GM23338 (cell line): Measurements from ENCODE around the gene NUDT6. TPM values are rescaled to one million over a fixed set of nuclear protein-coding genes. Genes with fewer than 3 reads are reported as not detected.

Source experiments
- ATAC-seq: fragments of 200-7000 bp; cut with Tn5 transposase; 3 replicates; pipeline ENCODE4 v1.9.1; 2020
- DNase-seq: peaks from one replicate; pipeline ENCODE4 v3.0.0-alpha.2; 2015; ENCODE audit warnings: low spot score
- H2AFZ ChIP-seq: fragments of 200-600 bp; sonication (generic); 2 replicates; pipeline ENCODE4 v1.8.0; 2016; ENCODE audit warnings: antibody characterized with exemption, mild to moderate bottlenecking, moderate library complexity
- H3F3A ChIP-seq: fragments of 200-600 bp; sonication (generic); replicated peaks from 2 replicates; pipeline ENCODE4 v1.8.0; 2017; ENCODE audit warnings: antibody characterized with exemption, mixed run types, low read depth
- H3K27ac ChIP-seq: fragments of 200-600 bp; sonication (generic); 2 replicates; pipeline ENCODE4 v1.6.1; 2016; ENCODE audit warnings: low read depth
- H3K27me3 ChIP-seq: fragments of 200-600 bp; sonication (generic); 2 replicates; pipeline ENCODE4 v1.8.0; 2016; ENCODE audit warnings: mild to moderate bottlenecking, mixed run types, moderate library complexity; ENCODE audit not compliant: insufficient read depth
- H3K36me3 ChIP-seq: fragments of 200-600 bp; sonication (generic); 2 replicates; pipeline ENCODE4 v1.8.0; 2016; ENCODE audit warnings: mild to moderate bottlenecking; ENCODE audit not compliant: insufficient read depth
- H3K4me1 ChIP-seq: fragments of 200-600 bp; sonication (generic); 2 replicates; pipeline ENCODE4 v1.8.0; 2016; ENCODE audit warnings: mild to moderate bottlenecking, moderate library complexity; ENCODE audit not compliant: insufficient read depth
- H3K4me2 ChIP-seq: fragments of 200-600 bp; sonication (generic); 2 replicates; pipeline ENCODE4 v1.7.1; 2017; ENCODE audit warnings: mixed run types
- H3K4me3 ChIP-seq: fragments of 200-600 bp; sonication (generic); 2 replicates; pipeline ENCODE4 v1.6.1; 2016; ENCODE audit warnings: mixed run types
- H3K79me2 ChIP-seq: fragments of 200-600 bp; sonication (generic); replicated peaks from 2 replicates; pipeline ENCODE4 v1.8.0; 2017; ENCODE audit warnings: mild to moderate bottlenecking; ENCODE audit not compliant: insufficient read depth
- H3K9me2 ChIP-seq: fragments of 200-600 bp; sonication (generic); 2 replicates; pipeline ENCODE4 v1.8.0; 2017; ENCODE audit not compliant: insufficient read depth
- H4K20me1 ChIP-seq: fragments of 200-600 bp; sonication (generic); replicated peaks from 2 replicates; pipeline ENCODE4 v1.8.0; 2017; ENCODE audit warnings: mild to moderate bottlenecking; ENCODE audit not compliant: insufficient read depth
- H3K27ac Mint-ChIP-seq: 2 replicates; pipeline ENCODE4 v1.8.0; 2020; ENCODE audit warnings: inconsistent platforms, mild to moderate bottlenecking, moderate library complexity, mixed read lengths
- H3K27me3 Mint-ChIP-seq: 3 replicates; pipeline ENCODE4 v1.8.0; 2022; ENCODE audit warnings: low read depth, mild to moderate bottlenecking, moderate library complexity, mixed read lengths, inconsistent platforms; ENCODE audit not compliant: insufficient read depth, poor library complexity
- H3K36me3 Mint-ChIP-seq: 3 replicates; pipeline ENCODE4 v1.8.0; 2021; ENCODE audit warnings: low read depth, mild to moderate bottlenecking, inconsistent platforms, moderate library complexity, mixed read lengths
- H3K4me1 Mint-ChIP-seq: 3 replicates; pipeline ENCODE4 v1.8.0; 2020; ENCODE audit warnings: mild to moderate bottlenecking, inconsistent platforms, mixed read lengths
- H3K4me3 Mint-ChIP-seq: 3 replicates; pipeline ENCODE4 v1.8.0; 2021; ENCODE audit warnings: moderate library complexity, mild to moderate bottlenecking, inconsistent platforms, mixed read lengths
- H3K9me3 Mint-ChIP-seq: 3 replicates; pipeline ENCODE4 v1.8.0; 2020; ENCODE audit warnings: moderate library complexity, mild to moderate bottlenecking, inconsistent platforms, mixed read lengths
- CREB1 ChIP-seq: fragments of 250-450 bp; sonication (Bioruptor Pico); IDR thresholded peaks from 2 replicates; pipeline ENCODE4 v1.5.0; 2020; ENCODE audit warnings: low read depth, mild to moderate bottlenecking, moderate library complexity
- EZH2phosphoT487 ChIP-seq: fragments of 200-600 bp; sonication (generic); IDR thresholded peaks from one replicate; pipeline ENCODE4 v1.8.1; 2018; ENCODE audit warnings: antibody characterized with exemption; ENCODE audit not compliant: unreplicated experiment
- NANOG ChIP-seq: IDR thresholded peaks from 2 replicates; pipeline ENCODE4 v1.6.1; 2016; ENCODE audit warnings: antibody characterized with exemption, borderline replicate concordance
- POLR2AphosphoS5 ChIP-seq: IDR thresholded peaks from 2 replicates; pipeline ENCODE4 v1.6.1; 2016; ENCODE audit warnings: antibody characterized with exemption, low read depth
- STAT1 ChIP-seq: IDR thresholded peaks from one replicate; pipeline ENCODE4 v1.6.1; 2016; ENCODE audit warnings: antibody characterized with exemption; ENCODE audit not compliant: unreplicated experiment
- ZNF114 ChIP-seq: fragments of 250-450 bp; sonication (Bioruptor Pico); IDR thresholded peaks from 2 replicates; pipeline ENCODE4 v1.5.0; 2020; ENCODE audit warnings: mild to moderate bottlenecking, moderate library complexity
- ZNF331 ChIP-seq: fragments of 250-450 bp; sonication (Bioruptor Pico); IDR thresholded peaks from 2 replicates; pipeline ENCODE4 v1.5.0; 2020; ENCODE audit warnings: low read depth, mild to moderate bottlenecking, moderate library complexity
- polyA plus RNA-seq: library from polyadenylated mRNA; unstranded; fragments of >200 nt; fragmentation: Nextera tagmentation; extraction: Ambion mirVana; gene quantifications from 2 replicates; pipeline ENCODE4 v1.2.1, GENCODE V29; 2016
- total RNA-seq: library from RNA; depleted of rRNA; stranded (reverse); fragments of >200 nt; shearing (Covaris generic); gene quantifications from 2 replicates; pipeline ENCODE4 v1.2.3, GENCODE V29; 2014; rRNA removed
- TF ChIP-seq, protein P1 (sequence below): fragments of 250-450 bp; sonication (Bioruptor Pico); IDR thresholded peaks from 2 replicates; pipeline ENCODE4 v1.5.0; 2020; ENCODE audit warnings: mild to moderate bottlenecking, moderate library complexity
- TF ChIP-seq, protein P2 (sequence below): IDR thresholded peaks from 2 replicates; pipeline ENCODE4 v1.6.1; 2016; ENCODE audit warnings: antibody characterized with exemption

The NUDT6 gene
- total and polyA plus RNA-seq, 2 experiments from 2014 or later, result 4.9 to 9.1 TPM

DNA sequence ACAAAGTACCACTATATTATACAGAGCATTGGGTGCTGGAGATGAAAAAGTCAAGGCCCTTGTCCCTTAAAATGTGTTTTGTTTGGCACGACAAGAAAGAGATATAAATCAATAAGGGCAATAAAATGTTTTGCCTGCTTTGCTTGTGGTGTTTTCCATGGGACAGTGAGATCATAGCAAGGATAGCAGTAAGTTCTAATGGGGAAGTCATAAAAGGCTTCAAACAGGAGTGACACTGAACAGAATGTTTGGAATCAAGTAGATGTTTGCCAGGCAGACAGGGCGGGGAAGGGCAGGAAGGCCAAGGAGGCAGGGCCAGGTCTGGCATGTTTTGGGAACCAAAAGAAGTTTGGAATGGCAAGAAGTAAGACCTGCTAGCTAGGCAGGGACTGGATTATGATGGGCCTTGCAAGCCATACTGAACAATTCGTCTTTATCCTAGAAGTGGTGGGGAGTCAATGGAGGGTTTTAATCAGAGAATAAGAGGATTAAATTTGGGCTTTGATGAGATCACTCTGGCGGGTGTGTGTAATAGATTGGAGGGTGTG lies 79.3 kb downstream of the NUDT6 start:
- peaks cover 11% of the 10 kb centered on the region for H3K27me3 Mint-ChIP-seq
- H3K4me1 ChIP-seq, result peaks cover 74% of the 10 kb centered on the region
- H3K27ac Mint-ChIP-seq, result no peak overlapping the region
- peaks cover 52% of the 10 kb centered on the region for H4K20me1 ChIP-seq
- peaks cover 5% of the 10 kb centered on the region for H3K9me2 ChIP-seq
- peaks cover under 1% of the 10 kb centered on the region; the same call in 1 of the 2 replicates for H3F3A ChIP-seq
- H3K79me2 ChIP-seq, result peaks cover 100% of the 10 kb centered on the region
- TF ChIP-seq ZNF331 (no peak), ZNF114 (no peak), STAT1 (no peak), POLR2AphosphoS5 (no peak; the same call in 1 of the 2 replicates), CREB1 (CRISPR knock-in tag) (no peak), EZH2phosphoT487 (no peak), NANOG (no peak)
- TF ChIP-seq, protein P1, sequence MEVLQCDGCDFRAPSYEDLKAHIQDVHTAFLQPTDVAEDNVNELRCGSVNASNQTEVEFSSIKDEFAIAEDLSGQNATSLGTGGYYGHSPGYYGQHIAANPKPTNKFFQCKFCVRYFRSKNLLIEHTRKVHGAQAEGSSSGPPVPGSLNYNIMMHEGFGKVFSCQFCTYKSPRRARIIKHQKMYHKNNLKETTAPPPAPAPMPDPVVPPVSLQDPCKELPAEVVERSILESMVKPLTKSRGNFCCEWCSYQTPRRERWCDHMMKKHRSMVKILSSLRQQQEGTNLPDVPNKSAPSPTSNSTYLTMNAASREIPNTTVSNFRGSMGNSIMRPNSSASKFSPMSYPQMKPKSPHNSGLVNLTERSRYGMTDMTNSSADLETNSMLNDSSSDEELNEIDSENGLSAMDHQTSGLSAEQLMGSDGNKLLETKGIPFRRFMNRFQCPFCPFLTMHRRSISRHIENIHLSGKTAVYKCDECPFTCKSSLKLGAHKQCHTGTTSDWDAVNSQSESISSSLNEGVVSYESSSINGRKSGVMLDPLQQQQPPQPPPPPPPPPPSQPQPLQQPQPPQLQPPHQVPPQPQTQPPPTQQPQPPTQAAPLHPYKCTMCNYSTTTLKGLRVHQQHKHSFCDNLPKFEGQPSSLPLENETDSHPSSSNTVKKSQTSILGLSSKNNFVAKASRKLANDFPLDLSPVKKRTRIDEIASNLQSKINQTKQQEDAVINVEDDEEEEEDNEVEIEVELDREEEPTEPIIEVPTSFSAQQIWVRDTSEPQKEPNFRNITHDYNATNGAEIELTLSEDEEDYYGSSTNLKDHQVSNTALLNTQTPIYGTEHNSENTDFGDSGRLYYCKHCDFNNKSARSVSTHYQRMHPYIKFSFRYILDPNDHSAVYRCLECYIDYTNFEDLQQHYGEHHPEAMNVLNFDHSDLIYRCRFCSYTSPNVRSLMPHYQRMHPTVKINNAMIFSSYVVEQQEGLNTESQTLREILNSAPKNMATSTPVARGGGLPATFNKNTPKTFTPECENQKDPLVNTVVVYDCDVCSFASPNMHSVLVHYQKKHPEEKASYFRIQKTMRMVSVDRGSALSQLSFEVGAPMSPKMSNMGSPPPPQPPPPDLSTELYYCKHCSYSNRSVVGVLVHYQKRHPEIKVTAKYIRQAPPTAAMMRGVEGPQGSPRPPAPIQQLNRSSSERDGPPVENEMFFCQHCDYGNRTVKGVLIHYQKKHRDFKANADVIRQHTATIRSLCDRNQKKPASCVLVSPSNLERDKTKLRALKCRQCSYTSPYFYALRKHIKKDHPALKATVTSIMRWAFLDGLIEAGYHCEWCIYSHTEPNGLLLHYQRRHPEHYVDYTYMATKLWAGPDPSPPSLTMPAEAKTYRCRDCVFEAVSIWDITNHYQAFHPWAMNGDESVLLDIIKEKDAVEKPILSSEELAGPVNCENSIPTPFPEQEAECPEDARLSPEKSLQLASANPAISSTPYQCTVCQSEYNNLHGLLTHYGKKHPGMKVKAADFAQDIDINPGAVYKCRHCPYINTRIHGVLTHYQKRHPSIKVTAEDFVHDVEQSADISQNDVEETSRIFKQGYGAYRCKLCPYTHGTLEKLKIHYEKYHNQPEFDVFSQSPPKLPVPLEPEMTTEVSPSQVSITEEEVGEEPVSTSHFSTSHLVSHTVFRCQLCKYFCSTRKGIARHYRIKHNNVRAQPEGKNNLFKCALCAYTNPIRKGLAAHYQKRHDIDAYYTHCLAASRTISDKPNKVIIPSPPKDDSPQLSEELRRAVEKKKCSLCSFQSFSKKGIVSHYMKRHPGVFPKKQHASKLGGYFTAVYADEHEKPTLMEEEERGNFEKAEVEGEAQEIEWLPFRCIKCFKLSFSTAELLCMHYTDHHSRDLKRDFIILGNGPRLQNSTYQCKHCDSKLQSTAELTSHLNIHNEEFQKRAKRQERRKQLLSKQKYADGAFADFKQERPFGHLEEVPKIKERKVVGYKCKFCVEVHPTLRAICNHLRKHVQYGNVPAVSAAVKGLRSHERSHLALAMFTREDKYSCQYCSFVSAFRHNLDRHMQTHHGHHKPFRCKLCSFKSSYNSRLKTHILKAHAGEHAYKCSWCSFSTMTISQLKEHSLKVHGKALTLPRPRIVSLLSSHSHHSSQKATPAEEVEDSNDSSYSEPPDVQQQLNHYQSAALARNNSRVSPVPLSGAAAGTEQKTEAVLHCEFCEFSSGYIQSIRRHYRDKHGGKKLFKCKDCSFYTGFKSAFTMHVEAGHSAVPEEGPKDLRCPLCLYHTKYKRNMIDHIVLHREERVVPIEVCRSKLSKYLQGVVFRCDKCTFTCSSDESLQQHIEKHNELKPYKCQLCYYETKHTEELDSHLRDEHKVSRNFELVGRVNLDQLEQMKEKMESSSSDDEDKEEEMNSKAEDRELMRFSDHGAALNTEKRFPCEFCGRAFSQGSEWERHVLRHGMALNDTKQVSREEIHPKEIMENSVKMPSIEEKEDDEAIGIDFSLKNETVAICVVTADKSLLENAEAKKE (CRISPR knock-in tag), result no peak
- TF ChIP-seq, protein P2, sequence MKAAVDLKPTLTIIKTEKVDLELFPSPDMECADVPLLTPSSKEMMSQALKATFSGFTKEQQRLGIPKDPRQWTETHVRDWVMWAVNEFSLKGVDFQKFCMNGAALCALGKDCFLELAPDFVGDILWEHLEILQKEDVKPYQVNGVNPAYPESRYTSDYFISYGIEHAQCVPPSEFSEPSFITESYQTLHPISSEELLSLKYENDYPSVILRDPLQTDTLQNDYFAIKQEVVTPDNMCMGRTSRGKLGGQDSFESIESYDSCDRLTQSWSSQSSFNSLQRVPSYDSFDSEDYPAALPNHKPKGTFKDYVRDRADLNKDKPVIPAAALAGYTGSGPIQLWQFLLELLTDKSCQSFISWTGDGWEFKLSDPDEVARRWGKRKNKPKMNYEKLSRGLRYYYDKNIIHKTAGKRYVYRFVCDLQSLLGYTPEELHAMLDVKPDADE, result no peak
- ATAC-seq (no peak; the same call in 2 of the 3 replicates), DNase-seq (no peak)
- 0 out of 2 replicates have a peak overlapping the region, but pooled peaks have one; percentile 10 for H3K4me2 ChIP-seq
- peaks cover 82% of the 10 kb centered on the region for H3K36me3 Mint-ChIP-seq
- H3K4me3 ChIP-seq, result no peak overlapping the region
- peaks cover 4% of the 10 kb centered on the region; the same call in 1 of the 3 replicates for H3K9me3 Mint-ChIP-seq
- H3K4me1 Mint-ChIP-seq, result peaks cover 73% of the 10 kb centered on the region
- H3K4me3 Mint-ChIP-seq, result no peak overlapping the region
- H3K27ac ChIP-seq, result no peak overlapping the region
- no peaks in the 10 kb centered on the region for H3K27me3 ChIP-seq
- H2AFZ ChIP-seq, result no peak overlapping the region
- H3K36me3 ChIP-seq, result peaks cover 16% of the 10 kb centered on the region

Other genes starting within 250 kb of the NUDT6 start
- 2.6 TPM in 2 replicates for gene BBS12, start 189.9 kb downstream of the NUDT6 start, total RNA-seq
- gene BBS12, start 189.9 kb downstream of the NUDT6 start, polyA plus RNA-seq, result 1.4 and 2.3 TPM in 2 replicates
- gene FGF2, start 95.8 kb downstream of the NUDT6 start, total RNA-seq, result 84.4 and 96.0 TPM in 2 replicates
- 28.3 and 28.8 TPM in 2 replicates for gene FGF2, start 95.8 kb downstream of the NUDT6 start, polyA plus RNA-seq